ENCODE results near the gene CEMP1.
"Not testable (repeated sequence)": the region's sequence is repeated elsewhere in the genome, so short reads cannot be mapped to it uniquely, and the experiment has no call there.

Gene CEMP1

DNA sequence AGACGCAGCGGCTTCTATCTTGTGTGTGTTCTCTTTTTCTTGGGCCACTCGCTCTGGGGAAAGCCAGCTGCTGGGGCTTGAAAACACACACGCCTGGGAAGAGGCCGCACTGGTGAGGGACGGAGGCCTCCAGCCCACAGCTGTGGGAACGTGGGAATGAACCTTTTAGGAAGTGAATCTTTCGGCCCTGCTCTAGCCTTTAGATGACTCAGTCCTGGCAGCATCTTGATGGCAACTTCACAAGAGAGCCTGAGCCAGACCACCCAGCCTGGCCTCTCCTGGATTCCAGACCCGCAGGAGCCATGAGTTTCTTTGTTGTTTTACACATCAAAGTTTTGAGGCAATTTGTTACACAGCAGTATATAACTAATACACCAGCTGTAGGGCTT, 4.4 kb upstream of the CEMP1 start:
- no peak for DNase-seq

DNA sequence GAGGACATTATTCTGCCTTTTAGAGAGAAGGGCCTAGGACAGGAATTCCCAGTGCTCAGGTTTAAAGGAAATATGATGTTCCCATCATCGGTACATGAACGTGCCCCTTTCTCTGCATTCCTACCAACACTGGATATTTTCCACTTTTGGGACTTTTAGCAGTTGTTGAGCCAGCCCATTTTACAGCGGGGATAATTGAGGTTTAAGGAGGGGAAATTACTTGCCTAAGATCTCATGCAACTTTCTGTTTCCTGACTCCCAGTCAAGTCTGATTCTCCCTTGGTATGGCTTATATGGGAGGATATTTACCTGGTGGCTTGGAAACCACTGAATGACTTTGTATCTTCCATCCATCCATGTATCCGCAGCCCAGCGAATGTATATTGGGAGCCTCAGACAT, 3.1 kb upstream of the CEMP1 start:
- DNase-seq, result not testable (repeated sequence)

DNA sequence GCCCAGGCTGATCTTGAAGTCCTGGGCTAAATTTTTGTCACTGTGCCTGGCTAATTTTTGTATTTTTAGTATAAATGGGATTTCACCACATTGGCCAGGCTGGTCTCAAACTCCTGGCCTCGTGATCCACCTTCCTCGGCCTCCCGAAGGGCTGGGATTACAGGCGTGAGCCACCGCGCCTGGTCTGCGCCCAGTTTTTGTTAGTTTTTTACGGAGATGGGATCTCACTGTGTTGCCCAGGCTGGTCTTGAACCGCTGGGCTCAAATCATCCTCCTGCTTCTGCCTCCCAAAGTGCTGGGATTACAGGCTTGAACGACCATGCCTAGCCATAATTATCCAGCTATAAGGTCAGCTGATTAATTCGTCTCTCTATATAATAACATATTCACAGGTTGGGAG, 2.7 kb upstream of the CEMP1 start:
- DNase-seq, result no peak

DNA sequence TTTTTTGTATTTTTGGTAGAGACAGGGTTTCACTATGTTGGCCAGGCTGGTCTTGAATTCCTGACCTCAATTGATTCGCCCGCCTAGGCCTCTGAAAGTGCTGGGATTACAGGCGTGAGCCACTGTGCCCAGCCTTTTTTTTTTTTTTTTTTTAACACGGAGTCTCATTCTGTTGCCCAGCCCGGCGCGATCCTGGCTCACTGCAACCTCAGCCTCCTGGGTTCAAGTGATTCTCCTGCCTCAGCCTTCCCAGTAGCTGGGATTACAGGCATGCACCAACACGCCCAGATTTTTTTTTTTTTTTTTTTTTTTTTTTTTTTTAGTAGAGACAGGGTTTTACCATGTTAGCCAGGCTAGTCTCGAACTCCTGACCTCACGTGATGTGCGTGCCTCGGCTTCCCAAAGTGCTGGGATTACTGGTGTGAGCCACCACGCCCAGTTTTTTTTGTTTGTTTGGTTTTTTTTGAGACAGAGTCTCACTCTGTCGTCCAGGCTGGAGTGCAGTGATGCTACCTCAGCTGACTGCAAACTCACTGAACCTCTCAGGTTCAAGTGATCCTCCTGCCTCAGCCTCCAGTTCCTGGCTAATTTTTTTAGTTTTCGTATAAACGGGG, 2.0 kb upstream of the CEMP1 start:
- not testable (repeated sequence) for DNase-seq

DNA sequence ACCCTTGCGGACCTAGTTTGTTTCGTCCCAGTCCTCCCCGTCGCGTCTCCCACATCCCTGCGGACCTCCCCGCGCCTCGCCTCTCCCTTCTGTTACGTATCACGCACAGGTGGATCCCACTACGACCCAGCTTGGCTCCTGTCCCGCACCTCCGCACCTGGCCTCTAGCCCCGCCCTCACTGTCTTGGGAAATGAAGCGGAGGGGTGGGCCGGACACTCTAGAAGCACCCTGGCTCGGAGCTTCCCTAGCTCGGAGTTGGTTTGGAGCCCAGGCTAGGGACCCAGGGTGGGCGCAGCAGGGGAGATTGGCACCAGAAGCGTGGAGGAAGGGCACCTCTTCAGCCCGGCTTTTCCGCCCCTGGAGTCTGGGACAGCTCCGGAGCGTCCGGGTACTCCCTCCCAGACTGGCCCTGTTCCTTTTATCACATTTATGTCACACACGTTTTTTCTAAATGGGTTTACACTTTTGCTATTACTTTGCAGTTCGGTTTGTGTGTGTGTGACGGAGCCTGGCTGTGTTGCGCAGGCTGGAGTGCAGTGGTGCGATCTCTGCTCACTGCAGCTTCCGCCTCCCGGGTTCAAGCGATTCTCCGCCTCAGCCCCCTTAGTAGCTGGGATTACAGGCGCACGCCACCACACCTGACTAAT, 1.4 kb upstream of the CEMP1 start:
- peak; percentile 65 for DNase-seq

DNA sequence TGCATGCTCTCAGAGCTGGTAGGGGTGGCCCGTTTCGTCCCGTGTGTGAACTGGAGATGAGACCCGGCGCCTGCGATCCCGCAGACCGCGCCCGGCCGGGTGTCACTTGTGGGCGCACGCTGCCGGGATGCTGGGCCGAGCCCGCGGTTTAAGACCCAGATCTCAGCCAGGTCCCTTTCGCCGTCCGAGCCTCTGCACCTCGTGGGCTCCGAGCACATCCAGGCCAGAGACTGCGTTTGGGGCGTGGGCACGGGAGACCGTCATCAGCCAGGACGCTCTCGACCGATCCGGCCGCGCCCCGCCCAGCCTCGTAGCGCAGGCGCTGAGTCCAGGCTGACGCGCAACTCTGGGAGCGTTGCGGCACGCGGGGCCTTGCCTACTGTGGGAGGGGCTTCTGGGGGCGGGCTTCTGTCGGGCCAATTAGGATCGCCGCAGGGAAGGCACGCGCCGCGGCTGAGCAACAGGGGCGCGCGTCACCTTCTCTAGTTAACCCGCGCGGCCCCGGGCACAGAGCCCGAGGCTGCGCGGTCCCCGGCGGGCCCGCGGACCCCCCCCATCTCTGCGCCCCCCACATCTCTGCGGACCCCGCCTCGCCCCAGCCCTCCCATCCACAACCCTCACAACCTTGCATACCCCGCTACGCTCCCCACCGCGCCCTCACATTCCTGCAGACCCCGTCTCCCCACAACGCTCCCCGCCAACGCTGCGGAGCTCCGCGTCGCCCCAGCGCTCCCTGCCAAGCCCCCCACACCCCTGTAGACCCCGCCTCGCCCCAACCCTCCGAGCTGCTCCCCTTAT, 687 bp upstream of the CEMP1 start:
- peak; percentile 96 for DNase-seq

DNA sequence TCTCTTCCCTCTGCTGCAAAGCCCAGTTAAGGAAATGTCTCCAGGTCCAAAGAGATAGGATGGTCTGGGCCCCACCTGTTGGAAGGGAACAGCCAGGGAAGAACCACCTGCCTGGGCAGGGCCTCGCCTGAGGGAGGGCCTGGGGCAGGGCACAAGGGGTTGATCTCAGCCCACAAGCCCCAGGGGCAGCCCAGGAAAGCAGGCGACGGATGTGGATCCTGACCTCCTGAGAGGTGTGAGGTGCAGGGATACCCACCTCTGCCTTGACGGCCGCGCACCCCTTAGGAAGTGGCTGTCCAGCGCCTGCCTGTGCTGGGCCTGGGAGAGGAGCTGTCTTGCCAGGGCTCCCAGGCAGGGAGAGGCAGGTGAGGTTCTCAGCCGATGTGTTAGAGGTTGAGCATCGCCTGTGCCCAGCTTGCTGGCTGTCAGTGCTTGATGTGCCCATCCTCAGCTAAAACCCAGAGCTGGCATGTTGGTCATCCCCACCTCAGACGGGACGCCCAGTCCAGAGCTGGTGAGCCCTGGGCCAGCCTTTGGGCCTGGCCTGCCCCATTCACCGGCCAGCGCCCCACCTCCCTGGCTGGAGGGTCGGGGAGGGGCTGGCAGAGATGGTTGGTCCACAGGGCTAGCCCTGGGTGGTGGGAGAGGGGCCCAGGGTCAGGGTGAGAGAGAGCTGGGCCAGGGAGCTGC, 434 bp downstream of the CEMP1 start:
- DNase-seq, result no peak

DNA sequence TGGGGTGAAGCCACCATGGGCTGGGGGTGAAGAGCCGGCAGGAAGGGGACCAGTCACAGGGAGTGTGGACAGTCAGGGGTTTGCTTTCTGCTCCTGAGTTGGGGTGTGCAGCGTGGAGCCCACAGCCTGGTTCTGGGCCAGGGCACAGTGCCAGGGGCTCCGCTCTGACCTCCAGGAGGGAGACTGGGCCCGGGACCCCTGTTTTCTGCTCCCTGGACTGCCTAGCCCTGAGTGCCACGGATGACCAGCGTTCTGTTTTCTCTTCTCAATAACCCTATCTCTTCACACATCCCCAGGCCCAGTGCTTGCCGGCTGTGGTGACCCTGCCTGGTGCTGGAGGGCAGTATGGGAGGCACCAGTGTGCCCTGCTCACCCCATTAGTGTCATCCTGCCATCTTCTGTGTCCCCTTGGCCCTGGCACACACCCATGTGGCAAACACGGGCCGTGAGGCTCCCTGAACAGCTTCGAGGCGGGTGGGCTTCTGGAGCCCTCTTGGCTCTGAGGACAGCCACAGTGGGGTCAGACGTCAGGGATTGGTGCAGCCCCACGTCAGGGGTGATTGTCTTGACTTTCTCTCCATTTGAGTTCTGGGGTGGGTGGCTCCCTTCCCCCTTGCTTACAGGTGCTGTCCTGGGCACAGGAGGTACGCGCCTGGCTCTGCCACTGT, 1.1 kb downstream of the CEMP1 start:
- no peak for DNase-seq

DNA sequence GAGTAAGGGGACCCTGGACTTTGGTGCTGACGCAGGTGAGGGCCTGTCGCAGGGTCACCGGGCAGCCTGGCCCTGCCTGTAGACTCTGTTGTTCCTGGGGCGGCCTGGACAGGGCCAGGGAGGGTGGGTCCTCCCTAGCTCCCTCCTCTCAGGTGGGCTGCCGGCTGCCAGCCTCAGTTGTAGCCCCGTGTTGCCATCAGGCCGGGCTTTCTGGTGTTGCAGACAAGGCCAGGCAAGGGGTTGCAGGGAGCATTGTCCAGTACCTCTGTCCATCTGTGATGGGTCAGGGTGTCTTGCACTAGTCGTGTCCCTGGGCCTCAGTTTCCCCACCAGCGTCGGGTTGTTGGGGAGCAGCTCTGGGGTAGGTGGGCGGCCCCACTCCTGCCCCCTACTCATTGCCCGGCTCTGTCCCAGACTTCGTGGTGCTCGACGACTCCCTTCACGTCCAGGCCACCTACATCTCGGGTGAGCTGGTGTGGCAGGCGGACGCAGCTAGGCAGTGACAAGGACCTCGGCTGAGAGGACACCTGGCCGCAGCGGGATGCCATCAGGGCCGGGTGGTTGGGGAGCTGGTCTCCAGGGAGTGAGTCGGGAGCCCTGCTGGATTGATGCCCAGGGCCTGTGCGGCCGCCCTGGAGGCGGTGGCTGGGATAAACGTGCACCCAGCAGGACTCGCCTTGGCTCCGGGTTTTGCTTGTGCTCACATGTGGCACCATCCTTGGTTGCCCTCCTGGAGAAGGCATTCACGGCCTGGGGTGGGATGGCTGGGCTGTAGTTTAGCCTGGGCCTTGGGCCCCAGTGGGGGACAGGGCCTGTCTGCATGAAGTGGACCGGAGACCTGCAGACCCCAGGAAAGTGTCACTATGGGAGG, 1.9 kb downstream of the CEMP1 start:
- DNase-seq, result no peak

DNA sequence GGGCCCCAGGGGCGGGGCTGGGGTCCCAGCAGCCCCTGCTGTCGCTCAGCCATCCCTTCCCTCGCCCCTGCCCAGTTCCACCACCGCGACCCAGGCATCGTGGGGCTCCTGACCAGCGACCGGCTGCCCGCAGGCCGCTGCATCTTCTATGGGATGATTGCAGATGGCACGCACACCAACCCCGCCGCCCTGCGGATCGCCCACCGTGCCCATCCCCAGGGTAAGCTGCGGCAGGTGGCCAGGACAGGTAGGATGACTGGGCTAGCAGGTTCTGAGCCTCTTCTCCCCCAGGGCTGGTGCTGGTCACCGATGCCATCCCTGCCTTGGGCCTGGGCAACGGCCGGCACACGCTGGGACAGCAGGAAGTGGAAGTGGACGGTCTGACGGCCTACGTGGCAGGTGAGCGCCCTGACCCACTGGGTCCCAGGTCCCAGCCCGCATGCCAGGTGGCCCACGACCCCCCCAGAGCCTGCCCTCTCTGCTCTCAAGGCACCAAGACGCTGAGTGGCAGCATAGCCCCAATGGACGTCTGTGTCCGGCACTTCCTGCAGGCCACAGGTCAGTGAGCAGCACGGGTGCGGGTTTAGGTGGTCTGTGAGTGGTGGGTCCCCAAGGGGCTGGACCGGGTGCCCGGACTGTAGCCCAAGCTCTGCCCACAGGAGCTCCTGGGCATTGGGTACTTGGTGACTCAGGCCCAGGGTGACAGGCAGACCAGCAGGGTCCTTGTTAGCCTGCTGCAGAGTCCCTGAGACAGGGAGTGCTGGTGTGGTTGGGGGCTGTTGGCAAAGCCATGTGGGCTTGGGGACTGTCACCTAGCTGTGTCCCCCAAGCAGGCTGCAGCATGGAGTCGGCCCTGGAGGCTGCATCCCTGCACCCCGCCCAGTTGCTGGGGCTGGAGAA, 2.8 kb downstream of the CEMP1 start:
- DNase-seq, result no peak

DNA sequence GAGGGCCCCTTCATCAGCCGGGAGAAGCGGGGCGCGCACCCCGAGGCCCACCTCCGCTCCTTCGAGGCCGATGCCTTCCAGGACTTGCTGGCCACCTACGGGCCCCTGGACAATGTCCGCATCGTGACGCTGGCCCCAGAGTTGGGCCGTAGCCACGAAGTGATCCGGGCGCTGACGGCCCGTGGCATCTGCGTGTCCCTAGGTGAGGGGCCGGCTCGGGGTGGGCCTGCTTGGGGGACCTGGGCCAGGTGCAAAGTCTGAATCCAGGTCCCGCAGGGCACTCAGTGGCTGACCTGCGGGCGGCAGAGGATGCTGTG, 3.5 kb downstream of the CEMP1 start:
- no peak for DNase-seq

DNA sequence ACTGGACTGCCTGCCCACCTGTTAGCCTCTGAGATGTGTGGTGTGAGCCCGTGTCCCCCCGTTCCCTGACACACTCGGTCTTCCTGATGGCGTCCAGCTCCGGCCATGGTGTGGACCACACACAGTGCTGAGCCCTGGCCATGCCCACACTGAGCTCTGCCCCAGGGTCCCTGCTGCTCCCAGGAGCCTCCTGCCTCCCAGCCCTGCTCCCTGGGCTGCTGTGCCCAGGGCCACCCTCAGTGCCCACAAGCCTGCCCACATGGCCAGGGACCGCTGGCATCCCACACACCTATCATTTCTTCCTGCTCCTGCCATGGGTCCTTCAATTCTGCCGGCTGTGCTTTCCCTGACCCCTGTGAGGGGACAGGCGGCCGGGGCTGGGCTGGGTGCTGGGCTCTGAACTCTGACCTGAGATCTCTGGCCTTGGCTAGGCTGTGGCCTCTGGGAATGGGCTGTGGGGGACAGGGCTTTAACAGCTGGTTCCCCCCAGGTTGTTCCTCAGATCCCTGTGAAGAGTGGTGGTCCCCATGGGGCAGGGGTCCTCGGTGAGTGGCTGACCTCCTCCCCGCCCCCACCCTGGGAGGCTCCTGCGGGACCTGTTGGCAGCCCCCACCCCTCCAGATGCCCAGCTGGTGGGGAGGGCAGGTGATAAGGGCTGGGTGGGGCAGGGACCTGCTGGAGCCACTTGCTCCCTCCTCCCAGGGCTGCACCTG, 4.0 kb downstream of the CEMP1 start:
- no peak for DNase-seq

DNA sequence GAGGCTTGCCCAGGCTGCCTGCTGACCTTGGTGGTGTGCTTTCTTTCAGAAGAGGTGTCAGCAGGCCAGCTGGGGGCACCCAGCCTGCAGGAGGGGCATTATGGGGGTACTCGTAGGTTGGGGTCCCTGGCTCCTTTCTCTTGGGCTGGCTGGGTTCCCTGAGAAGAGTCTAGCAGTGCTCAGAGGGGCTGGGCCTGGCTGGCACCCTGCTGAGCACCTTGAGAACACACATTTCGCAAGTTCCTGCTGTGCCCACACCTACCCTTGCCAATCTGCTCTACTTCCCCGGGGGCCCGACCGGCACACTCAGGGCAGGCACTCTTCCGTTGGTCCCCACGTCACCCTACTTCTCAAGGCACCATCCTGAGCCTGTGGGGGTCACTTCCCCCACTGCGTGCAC, 5.1 kb downstream of the CEMP1 start:
- no peak for DNase-seq

DNA sequence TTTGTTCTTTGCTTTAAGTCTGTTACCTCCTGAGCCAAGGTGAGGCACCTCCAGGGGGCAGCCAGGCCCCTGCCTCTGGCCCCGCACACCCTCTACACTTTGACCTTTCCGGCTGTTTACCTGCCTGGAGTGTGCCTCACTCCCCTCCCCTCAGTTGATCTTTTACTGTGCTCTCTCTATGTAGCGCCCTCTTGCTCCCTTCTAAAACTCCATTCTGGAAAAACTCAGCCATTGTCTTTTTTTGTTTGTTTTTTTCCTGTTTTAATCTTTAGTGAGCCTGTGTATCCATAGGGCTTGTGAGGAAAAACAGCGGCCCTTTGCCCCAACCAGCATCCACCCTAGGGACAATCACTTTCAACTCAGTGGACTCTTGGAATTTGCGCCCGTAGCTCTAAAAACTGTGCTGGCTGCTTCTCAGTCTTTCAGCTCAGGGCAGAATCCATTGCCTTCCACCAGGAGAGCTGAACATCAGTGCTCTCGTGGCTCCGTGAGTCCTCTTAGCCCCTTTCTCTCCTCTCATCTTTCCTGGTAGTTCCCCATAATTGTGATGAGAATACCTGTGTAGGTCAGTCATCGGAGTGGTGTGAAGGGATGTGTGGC, 6.8 kb downstream of the CEMP1 start:
- DNase-seq, result no peak

DNA sequence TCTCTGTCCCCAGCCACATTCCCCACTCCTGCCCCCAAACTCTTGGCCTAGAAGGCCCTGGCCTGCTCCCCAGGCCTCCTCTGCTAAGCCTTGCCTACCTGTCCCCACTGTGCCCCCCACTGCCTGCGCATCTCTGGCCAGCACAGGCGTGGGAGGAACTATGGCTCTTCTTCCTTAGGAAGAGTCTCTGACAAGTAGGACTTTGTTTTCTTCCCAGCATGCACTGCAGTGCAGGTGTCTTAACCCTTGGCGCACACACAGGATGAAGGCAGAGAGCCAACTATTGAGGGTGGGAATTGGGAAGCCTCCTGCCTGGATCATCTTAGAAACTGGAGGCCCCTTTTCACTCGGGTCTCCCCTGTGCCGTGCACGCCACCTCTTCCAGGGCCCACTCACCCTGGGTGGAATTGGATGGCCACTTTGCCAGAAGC, 7.4 kb downstream of the CEMP1 start:
- no peak for DNase-seq

DNA sequence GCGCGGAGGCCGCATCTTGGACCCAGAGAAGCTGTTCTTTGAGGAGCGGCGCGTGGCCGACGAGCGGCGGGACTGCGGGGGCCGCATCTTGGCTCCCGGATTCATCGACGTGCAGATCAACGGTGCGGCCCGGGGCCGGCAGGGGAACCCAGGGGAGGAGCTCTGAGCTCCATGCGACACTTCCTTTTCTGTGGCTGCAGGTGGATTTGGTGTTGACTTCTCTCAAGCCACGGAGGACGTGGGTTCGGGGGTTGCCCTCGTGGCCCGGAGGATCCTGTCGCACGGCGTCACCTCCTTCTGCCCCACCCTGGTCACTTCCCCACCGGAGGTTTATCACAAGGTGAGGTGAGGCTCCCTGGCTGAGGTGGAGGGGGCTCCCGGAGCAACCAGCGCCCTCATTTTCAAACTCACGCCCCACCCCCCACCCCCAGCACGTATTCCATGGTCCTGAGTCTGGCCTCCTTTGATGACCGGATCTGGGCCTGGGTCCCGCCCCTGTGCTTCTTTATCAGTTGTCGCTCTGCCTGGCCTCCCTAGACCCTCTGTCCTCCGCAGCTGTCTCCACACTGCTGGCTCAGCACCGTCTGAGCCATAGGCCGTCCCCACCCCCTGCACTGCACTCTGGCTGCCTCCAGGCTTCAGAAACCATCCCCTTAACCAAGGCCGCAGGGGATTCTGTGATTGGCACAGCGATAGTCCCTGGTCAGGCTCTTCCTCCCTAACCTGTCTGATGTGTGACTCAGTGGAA, 10.2 kb downstream of the CEMP1 start:
- peak; percentile 44 for DNase-seq

DNA sequence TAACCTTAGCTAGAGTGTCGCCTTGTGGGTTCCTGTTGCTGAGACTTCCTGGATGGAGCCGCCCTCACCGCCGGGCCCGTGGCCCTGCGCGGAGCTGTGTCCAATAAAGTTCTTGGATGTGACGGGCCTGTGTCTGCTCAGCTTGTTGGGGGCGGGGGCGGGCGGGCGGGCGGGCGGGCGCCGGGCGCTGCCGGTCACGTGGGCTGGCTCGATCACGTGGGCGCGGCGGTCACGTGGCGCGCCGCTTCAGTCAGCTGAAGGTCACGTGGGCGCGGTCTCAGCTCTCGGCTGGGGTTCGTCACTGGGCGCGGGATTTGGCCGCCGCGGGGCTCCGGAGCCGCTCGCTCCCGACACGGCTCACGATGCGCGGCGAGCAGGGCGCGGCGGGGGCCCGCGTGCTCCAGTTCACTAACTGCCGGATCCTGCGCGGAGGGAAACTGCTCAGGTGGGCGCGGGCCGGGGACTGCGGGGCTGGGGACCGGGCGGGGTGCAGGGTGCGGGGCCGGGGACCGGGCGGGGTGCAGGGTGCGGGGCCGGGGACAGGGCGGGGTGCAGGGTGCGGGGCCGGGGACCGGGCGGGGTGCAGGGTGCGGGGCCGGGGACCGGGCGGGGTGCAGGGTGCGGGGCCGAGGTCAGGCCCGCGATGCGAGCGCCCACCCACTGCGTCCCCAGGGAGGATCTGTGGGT, 11.0 kb downstream of the CEMP1 start, which contains the start of gene AMDHD2:
Gene AMDHD2, plus strand, starts transcription at position 275 of the 687 bp plus-strand sequence. Its CDS starts 88 bp downstream, at position 363.
- peak; percentile 92 for DNase-seq

DNA sequence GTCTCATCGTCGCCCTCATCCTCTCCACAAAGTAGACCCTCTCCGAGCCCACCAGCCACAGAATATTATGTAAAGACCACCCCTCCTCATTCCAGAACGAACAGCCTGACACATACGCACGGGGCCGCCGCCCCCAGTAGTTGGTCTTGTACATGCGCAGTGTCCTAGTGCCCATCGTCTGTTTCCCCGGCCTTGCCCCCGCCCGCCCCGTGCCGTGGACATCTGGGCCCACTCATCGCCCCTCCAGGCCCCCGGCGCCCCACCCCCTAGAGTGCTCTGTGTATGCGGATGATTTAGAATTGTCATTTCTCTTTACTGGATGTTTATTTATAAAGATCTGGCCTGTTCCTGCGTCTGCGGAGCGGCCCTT, 11.5 kb downstream of the CEMP1 start:
- DNase-seq, result no peak
